CD14-positive monocyte (primary cell): ENCODE data around the gene MTNR1B. TPM values are rescaled to one million over a fixed set of nuclear protein-coding genes. Genes with fewer than 3 reads are reported as not detected.

ENCODE experiments used
- DNase-seq, 3 donors: peaks; one replicate each; pipeline ENCODE4 v3.0.0-alpha.2; 2011 to 2022
- H2AFZ ChIP-seq: 2 replicates; pipeline ENCODE4 v1.6.0; 2012; ENCODE audit warnings: mild to moderate bottlenecking, low read depth, low read length, inconsistent platforms; ENCODE audit not compliant: insufficient read depth, poor library complexity, severe bottlenecking
- H3K27ac ChIP-seq, 2 donors: 1 replicate in 1 of 2; 2 replicates in 1 of 2; pipeline ENCODE4 v1.5.1; 2012 to 2013; ENCODE audit warnings: low read length in 2 of 2, control low read depth in 1 of 2, inconsistent platforms in 1 of 2, low read depth in 1 of 2, mild to moderate bottlenecking in 1 of 2
- H3K27me3 ChIP-seq, 2 donors: one replicate each; pipeline versions ENCODE4 v1.6.0 to v1.6.1; 2011 to 2013; ENCODE audit warnings: low read length in 2 of 2; ENCODE audit not compliant: control insufficient read depth in 2 of 2, insufficient read depth in 2 of 2
- H3K36me3 ChIP-seq, 2 donors: replicated peaks in 1 of 2; 1 replicate in 1 of 2; 2 replicates in 1 of 2; pipeline versions ENCODE4 v1.5.1 to v1.6.1; 2012 to 2013; ENCODE audit warnings: low read length in 2 of 2, control low read depth in 1 of 2, inconsistent platforms in 1 of 2, mild to moderate bottlenecking in 1 of 2; ENCODE audit not compliant: insufficient read depth in 2 of 2, control insufficient read depth in 1 of 2
- H3K4me1 ChIP-seq, 2 donors: 1 replicate in 1 of 2; 2 replicates in 1 of 2; pipeline versions ENCODE4 v1.5.1 to v1.6.1; 2012 to 2013; ENCODE audit warnings: low read length in 2 of 2, control low read depth in 1 of 2, inconsistent platforms in 1 of 2, mild to moderate bottlenecking in 1 of 2, moderate library complexity in 1 of 2; ENCODE audit not compliant: insufficient read depth in 2 of 2, control insufficient read depth in 1 of 2
- H3K4me2 ChIP-seq: replicated peaks from 2 replicates; pipeline ENCODE3; 2012; ENCODE audit warnings: low read length, moderate library complexity, mild to moderate bottlenecking; ENCODE audit not compliant: poor library complexity, severe bottlenecking; ENCODE audit errors: extremely low read depth
- H3K4me3 ChIP-seq, 3 experiments: fragments of 200-600 bp in 1 of 3; sonication (generic) in 1 of 3; replicated peaks in 1 of 3; 1 replicate in 2 of 3; 2 replicates in 1 of 3; pipeline ENCODE4 v1.5.1; 2011 to 2013; ENCODE audit warnings: low read length in 3 of 3, mild to moderate bottlenecking in 3 of 3, control low read depth in 2 of 3, low read depth in 2 of 3, inconsistent platforms in 1 of 3, moderate library complexity in 1 of 3
- H3K79me2 ChIP-seq: 2 replicates; pipeline ENCODE4 v1.6.0; 2012; ENCODE audit warnings: mild to moderate bottlenecking, control low read depth, inconsistent platforms, low read length, moderate library complexity; ENCODE audit not compliant: insufficient read depth
- H3K9ac ChIP-seq: 2 replicates; pipeline ENCODE4 v1.6.0; 2017; ENCODE audit warnings: low read length, mild to moderate bottlenecking; ENCODE audit not compliant: insufficient read depth, poor library complexity, severe bottlenecking
- H3K9me3 ChIP-seq, 2 donors: replicated peaks in 1 of 2; 1 replicate in 1 of 2; 2 replicates in 1 of 2; pipeline versions ENCODE4 v1.5.1 to v1.6.1; 2012 to 2013; ENCODE audit warnings: low read length in 2 of 2, control low read depth in 1 of 2; ENCODE audit not compliant: control insufficient read depth in 1 of 2, insufficient read depth in 1 of 2
- H4K20me1 ChIP-seq: 2 replicates; pipeline ENCODE4 v1.6.0; 2012; ENCODE audit warnings: mild to moderate bottlenecking, low read length, control low read depth, moderate library complexity; ENCODE audit not compliant: insufficient read depth
- H3K27ac Mint-ChIP-seq, 7 donors: one replicate each; pipeline ENCODE4 v1.8.0; 2020; ENCODE audit warnings: mild to moderate bottlenecking in 7 of 7, mixed read lengths in 7 of 7, moderate library complexity in 6 of 7, inconsistent platforms in 2 of 7
- H3K27me3 Mint-ChIP-seq, 3 donors: one replicate each; pipeline ENCODE4 v1.8.0; 2021 to 2022; ENCODE audit warnings: low read depth in 3 of 3, mild to moderate bottlenecking in 3 of 3, mixed read lengths in 3 of 3, moderate library complexity in 3 of 3, inconsistent platforms in 1 of 3
- H3K36me3 Mint-ChIP-seq, 2 donors: one replicate each; pipeline ENCODE4 v1.8.0; 2020; ENCODE audit warnings: mixed read lengths in 2 of 2, inconsistent platforms in 1 of 2, mild to moderate bottlenecking in 1 of 2
- H3K4me1 Mint-ChIP-seq: one replicate; pipeline ENCODE4 v1.8.0; 2020; ENCODE audit warnings: mild to moderate bottlenecking, mixed read lengths
- H3K4me3 Mint-ChIP-seq, 2 donors: one replicate each; pipeline ENCODE4 v1.8.0; 2020; ENCODE audit warnings: mild to moderate bottlenecking in 2 of 2, mixed read lengths in 2 of 2, moderate library complexity in 1 of 2
- H3K9me3 Mint-ChIP-seq, 7 donors: one replicate each; pipeline ENCODE4 v1.8.0; 2020 to 2022; ENCODE audit warnings: mixed read lengths in 7 of 7, mild to moderate bottlenecking in 6 of 7, moderate library complexity in 6 of 7, inconsistent platforms in 2 of 7
- CTCF ChIP-seq: fragments of 200-600 bp; IDR thresholded peaks from one replicate; pipeline ENCODE4 v1.8.0; 2022; ENCODE audit warnings: antibody characterized with exemption, mild to moderate bottlenecking
- WGBS: methylation state at CpG from one replicate; pipeline ENCODE4 v1.1.5; 2013; ENCODE audit warnings: missing lambda C conversion rate; ENCODE audit not compliant: insufficient coverage; 5-methylcytosine and 5-hydroxymethylcytosine counted together
- intact Hi-C, 2 donors: fragments of 100-400 bp; cut with micrococcal nuclease; formaldehyde crosslinking; loops; one replicate each; pipeline versions ENCODE4 v1.15.0 to v1.15.1; 2023
- polyA plus RNA-seq, 3 donors: library from polyadenylated mRNA; depleted of rRNA in 1 of 3; unstranded in 2 of 3; stranded (reverse) in 1 of 3; fragments of 300-500 nt in 2 of 3; fragments of >200 nt in 1 of 3; fragmentation: Illumina TruSeq in 2 of 3; gene quantifications; 1 replicate in 2 of 3; 2 replicates in 1 of 3; pipeline ENCODE4 v1.2.3, GENCODE V29; 2012 to 2021

MTNR1B gene
- polyA plus RNA-seq, 3 donors, result not detected

- intact Hi-C loops, result no loop called here
- no peak overlapping the region for H3K4me3 Mint-ChIP-seq
These were observed 22.7 kb upstream of the MTNR1B start for GRCh38 chr11:92946707-92947106.

GRCh38 chr11:92948116-92948515 is 21.3 kb upstream of the MTNR1B start:
- peaks cover 0 to 19% of the 10 kb centered on the region in 2 donors for H3K9me3 ChIP-seq
- no peak overlapping the region for H2AFZ ChIP-seq
- Mint-ChIP-seq H3K27ac (no peak overlapping the region), H3K4me3 (no peak overlapping the region), H3K36me3 (no peaks in the 10 kb centered on the region), H3K9me3 (peaks cover 11 to 23% (median 18%) of the 10 kb centered on the region in 7 donors), H3K27me3 (peaks cover 2 to 6% (median 4%) of the 10 kb centered on the region in 3 donors), H3K4me1 (no peaks in the 10 kb centered on the region)
- H3K36me3 ChIP-seq, result no peaks in the 10 kb centered on the region
- H3K4me3 ChIP-seq, result no peak overlapping the region
- intact Hi-C loops, result no loop called here
- no peak overlapping the region for H3K9ac ChIP-seq
- H3K27ac ChIP-seq, result no peak overlapping the region
- WGBS, result 80% methylated on average over 2 of the region's 5 CpGs
- no peaks in the 10 kb centered on the region for H3K4me1 ChIP-seq
- no peaks in the 10 kb centered on the region for H3K27me3 ChIP-seq
- no peaks in the 10 kb centered on the region for H3K79me2 ChIP-seq
- no peak overlapping the region for H3K4me2 ChIP-seq
- no peak for TF ChIP-seq CTCF
- DNase-seq, result no peak
- no peaks in the 10 kb centered on the region for H4K20me1 ChIP-seq

More at GRCh38 chr11:92946707-92947106, 22.7 kb upstream of the MTNR1B start:
- peaks cover 11 to 23% (median 17%) of the 10 kb centered on the region in 7 donors for H3K9me3 Mint-ChIP-seq
- Histone ChIP-seq H3K9me3 (peaks cover 0 to 19% of the 10 kb centered on the region in 2 donors), H3K4me3 (no peak overlapping the region), H3K27ac (no peak overlapping the region), H4K20me1 (no peaks in the 10 kb centered on the region), H3K4me1 (no peaks in the 10 kb centered on the region), H3K9ac (no peak overlapping the region), H3K4me2 (no peak overlapping the region), H2AFZ (no peak overlapping the region), H3K79me2 (no peaks in the 10 kb centered on the region), H3K27me3 (no peaks in the 10 kb centered on the region), H3K36me3 (no peaks in the 10 kb centered on the region)
- 100% methylated on average over 1 of the region's 3 CpGs for WGBS
- no peaks in the 10 kb centered on the region for H3K36me3 Mint-ChIP-seq
- no peak for DNase-seq
- H3K27me3 Mint-ChIP-seq, result peaks cover 2 to 6% (median 4%) of the 10 kb centered on the region in 3 donors
- no peak overlapping the region for H3K27ac Mint-ChIP-seq
- TF ChIP-seq CTCF, result no peak
- no peaks in the 10 kb centered on the region for H3K4me1 Mint-ChIP-seq
